HCT116 (cell line): ENCODE results near the gene DLEC1. TPM values are rescaled to one million over a fixed set of nuclear protein-coding genes. Genes with fewer than 3 reads are reported as not detected.
"Not testable (repeated sequence)": the region's sequence is repeated elsewhere in the genome, so short reads cannot be mapped to it uniquely, and the experiment has no call there.

Source experiments
- ATAC-seq: fragments of 200-7000 bp; cut with Tn5 transposase; 2 replicates; pipeline ENCODE4 v1.9.1; 2020; ENCODE audit warnings: mild to moderate bottlenecking, moderate library complexity
- BruUV-seq: library from RNA; stranded (reverse); fragments of 400-500 nt; replicated peaks from 2 replicates; lab custom pipeline; 2021; lab: Mats Ljungman, UMichigan
- CTCF ChIA-PET: fragments of 300-600 bp; sonication (Branson Sonifier 250); formaldehyde crosslinking; loops from one replicate; lab custom pipeline; 2021; ENCODE audit warnings: antibody characterized with exemption; lab: Charles Lee
- POLR2A ChIA-PET: fragments of 300-600, 350-600 bp; sonication (Branson Sonifier 250); formaldehyde crosslinking; loops from one replicate; lab custom pipeline; 2021; ENCODE audit warnings: antibody characterized with exemption; lab: Charles Lee
- RAD21 ChIA-PET, 2 experiments: fragments of 300-600 bp; sonication (Branson Sonifier 250); formaldehyde crosslinking; loops; one replicate each; lab custom pipeline; 2023; ENCODE audit warnings: low total read pairs in 2 of 2; ENCODE audit not compliant: uncharacterized antibody in 2 of 2, unreplicated experiment in 2 of 2, low non-redundant PET in 1 of 2; lab: Charles Lee
- DNase-seq: peaks from one replicate; pipeline ENCODE4 v3.0.0-alpha.2; 2010; ENCODE audit warnings: low read depth, low spot score
- H2AFZ ChIP-seq: fragments of 200-600 bp; shearing (Covaris generic), sonication (generic); 2 replicates; pipeline ENCODE4 v1.6.1; 2017; ENCODE audit warnings: low read depth, mixed run types, mixed read lengths, antibody characterized with exemption, low read length; ENCODE audit not compliant: poor library complexity, severe bottlenecking
- H3K27ac ChIP-seq: 2 replicates; pipeline ENCODE4 v1.5.1; 2012; ENCODE audit warnings: low read depth, low read length
- H3K27me3 ChIP-seq: fragments of 200-600 bp; sonication (generic); 2 replicates; pipeline ENCODE4 v1.6.1; 2016; ENCODE audit warnings: mixed run types, low read length, mixed read lengths; ENCODE audit not compliant: insufficient read depth
- H3K36me3 ChIP-seq, 2 experiments: fragments of 200-500 bp in 1 of 2; fragments of 200-600 bp in 1 of 2; sonication (Bioruptor generic) in 1 of 2; sonication (generic) in 1 of 2; 2 replicates each; pipeline versions ENCODE4 v1.5.1 to v1.6.1; 2014 to 2016; ENCODE audit warnings: low read length in 2 of 2, inconsistent platforms in 1 of 2, mixed read lengths in 1 of 2, mixed run types in 1 of 2; ENCODE audit not compliant: insufficient read depth in 2 of 2, control insufficient read depth in 1 of 2
- H3K4me1 ChIP-seq, 2 experiments: fragments of 200-600 bp in 1 of 2; sonication (generic) in 1 of 2; 2 replicates each; pipeline versions ENCODE4 v1.5.1 to v1.6.1; 2012 to 2017; ENCODE audit warnings: low read length in 2 of 2, inconsistent platforms in 1 of 2, mild to moderate bottlenecking in 1 of 2, mixed read lengths in 1 of 2, mixed run types in 1 of 2, moderate library complexity in 1 of 2; ENCODE audit not compliant: insufficient read depth in 2 of 2, control insufficient read depth in 1 of 2
- H3K4me2 ChIP-seq: fragments of 200-600 bp; sonication (generic); 2 replicates; pipeline ENCODE4 v1.6.1; 2017; ENCODE audit warnings: mixed run types, low read length, mixed read lengths
- H3K4me3 ChIP-seq, 2 experiments: fragments of 200-600 bp in 1 of 2; sonication (generic) in 1 of 2; replicated peaks in 1 of 2; 2 replicates each; pipeline ENCODE4 v1.5.1; 2011 to 2016; ENCODE audit warnings: low read length in 2 of 2, control low read depth in 1 of 2, low read depth in 1 of 2, mild to moderate bottlenecking in 1 of 2, mixed read lengths in 1 of 2, mixed run types in 1 of 2
- H3K79me2 ChIP-seq: fragments of 200-600 bp; sonication (generic); 2 replicates; pipeline ENCODE4 v1.6.1; 2017; ENCODE audit warnings: mild to moderate bottlenecking, mixed run types, low read length, moderate library complexity, mixed read lengths; ENCODE audit not compliant: insufficient read depth
- H3K9ac ChIP-seq: fragments of 200-600 bp; sonication (generic); 2 replicates; pipeline ENCODE4 v1.6.1; 2016; ENCODE audit warnings: low read length, mixed read lengths
- H3K9me2 ChIP-seq: fragments of 200-600 bp; sonication (generic), shearing (Covaris generic); 2 replicates; pipeline ENCODE4 v1.6.1; 2017; ENCODE audit warnings: mixed run types, mild to moderate bottlenecking, moderate library complexity; ENCODE audit not compliant: insufficient read depth
- H3K9me3 ChIP-seq, 2 experiments: fragments of 200-500 bp in 1 of 2; fragments of 200-600 bp in 1 of 2; sonication (Bioruptor generic) in 1 of 2; sonication (generic) in 1 of 2; 2 replicates each; pipeline ENCODE4 v1.6.1; 2014 to 2017; ENCODE audit warnings: low read length in 2 of 2, mixed read lengths in 2 of 2, inconsistent platforms in 1 of 2, low read depth in 1 of 2, mild to moderate bottlenecking in 1 of 2, mixed run types in 1 of 2, moderate library complexity in 1 of 2; ENCODE audit not compliant: control insufficient read depth in 1 of 2, insufficient read depth in 1 of 2
- H4K20me1 ChIP-seq: fragments of 200-600 bp; sonication (generic), shearing (Covaris generic); 2 replicates; pipeline ENCODE4 v1.6.1; 2017; ENCODE audit warnings: mixed run types, mild to moderate bottlenecking, moderate library complexity; ENCODE audit not compliant: insufficient read depth
- ELF1 ChIP-seq: IDR thresholded peaks from 2 replicates; pipeline ENCODE4 v1.6.1; 2012; ENCODE audit warnings: low read depth, borderline replicate concordance
- SIN3A ChIP-seq: IDR thresholded peaks from 2 replicates; pipeline ENCODE4 v1.6.1; 2012; ENCODE audit warnings: low read depth
- TCF7L2 ChIP-seq: IDR thresholded peaks from 2 replicates; pipeline ENCODE4 v1.7.0; 2011; ENCODE audit warnings: borderline replicate concordance, inconsistent platforms; ENCODE audit not compliant: insufficient read depth, insufficient read length; ENCODE audit errors: extremely low read depth
- intact Hi-C: fragments of 100-400 bp; cut with micrococcal nuclease; formaldehyde crosslinking; loops from 2 replicates; pipeline ENCODE4 v1.10.0; 2022
- total RNA-seq: library from RNA; stranded (reverse); gene quantifications from one replicate; pipeline ENCODE4 v1.2.1, GENCODE V29; 2021; ENCODE audit not compliant: unreplicated experiment

Gene DLEC1
- total RNA-seq, 1 experiment from 2014 or later, result 0.61 TPM

GRCh38 chr3:38062809-38063208 lies 23.8 kb downstream of the DLEC1 start:
- no TSS peak for BruUV-seq
- ATAC-seq, result no peak
- POLR2A ChIA-PET, result no interaction called here

GRCh38 chr3:38064453-38064852 lies 25.4 kb downstream of the DLEC1 start:
- H3K9me2 ChIP-seq, intact Hi-C loops, H3K9ac ChIP-seq, POLR2A ChIA-PET, H3K36me3 ChIP-seq, H3K4me3 ChIP-seq, ATAC-seq, H3K27me3 ChIP-seq, H3K4me2 ChIP-seq, H3K9me3 ChIP-seq, CTCF ChIA-PET, RAD21 ChIA-PET, DNase-seq, H3K79me2 ChIP-seq, H3K27ac ChIP-seq, H4K20me1 ChIP-seq, BruUV-seq, H2AFZ ChIP-seq, H3K4me1 ChIP-seq: not testable (repeated sequence)

More at GRCh38 chr3:38062809-38063208, 23.8 kb downstream of the DLEC1 start:
- Histone ChIP-seq H3K9me2 (no peaks in the 10 kb centered on the region), H3K27ac (no peak overlapping the region), H3K4me2 (no peak overlapping the region), H3K9me3 (no peaks in the 10 kb centered on the region), H3K27me3 (no peaks in the 10 kb centered on the region), H3K9ac (no peak overlapping the region), H4K20me1 (no peaks in the 10 kb centered on the region), H3K4me3 (no peak overlapping the region), H3K79me2 (no peaks in the 10 kb centered on the region), H3K36me3 (no peaks in the 10 kb centered on the region), H3K4me1 (no peaks in the 10 kb centered on the region), H2AFZ (no peak overlapping the region)
- no peak for DNase-seq
- CTCF ChIA-PET, result no interaction called here
- TF ChIP-seq SIN3A (no peak), ELF1 (no peak), TCF7L2 (no peak)
- intact Hi-C loops, result no loop called here
- RAD21 ChIA-PET, result no interaction called here
